ENCODE data around the gene SHC1.
A peak's percentile ranks its signal among the peaks of the same experiment; 100 is the strongest.

The SHC1 gene

GRCh38 chr1:154954541-154954940 lies 16.0 kb downstream of the SHC1 start:
- Histone ChIP-seq H3F3A (ENCODE audit: insufficient read depth) (peaks cover 18% of the 10 kb centered on the region), H3K27me3 (ENCODE audit: low read length) (no peaks in the 10 kb centered on the region)

GRCh38 chr1:154953611-154954038 lies 16.9 kb downstream of the SHC1 start:
- TF ChIP-seq CTCF (IDR thresholded peaks at IDR 0.05; ENCODE audit: insufficient read depth, low read length, poor library complexity, severe bottlenecking) (no peak), EZH2phosphoT487 (conservative IDR thresholded peaks at IDR 0.05; ENCODE audit: low read length) (no peak)
- Histone ChIP-seq H2AFZ (ENCODE audit: low read depth, low read length, severe bottlenecking) (no peak overlapping the region), H3K27ac (ENCODE audit: low read depth, low read length) (no peak overlapping the region), H3K36me3 (ENCODE audit: low read length) (no peaks in the 10 kb centered on the region), H3K27me3 (ENCODE audit: low read length) (no peaks in the 10 kb centered on the region), H3F3A (ENCODE audit: insufficient read depth) (peaks cover 18% of the 10 kb centered on the region), H3K4me3 (ENCODE audit: insufficient read depth, low read length, poor library complexity, severe bottlenecking) (no peak overlapping the region), H3K9ac (ENCODE audit: low read length) (no peak overlapping the region), H3K9me2 (replicated peaks; ENCODE audit: insufficient read depth, low read length) (no peaks in the 10 kb centered on the region), H4K20me1 (ENCODE audit: low read depth, low read length) (no peaks in the 10 kb centered on the region), H3K9me3 (ENCODE audit: insufficient read depth, low read length) (no peaks in the 10 kb centered on the region), H3K79me2 (ENCODE audit: insufficient read depth, low read length) (no peaks in the 10 kb centered on the region), H3K4me2 (ENCODE audit: low read depth, low read length, poor library complexity, severe bottlenecking) (no peak overlapping the region)

More at GRCh38 chr1:154954541-154954940, 16.0 kb downstream of the SHC1 start:
- no peaks in the 10 kb centered on the region for H3K79me2 ChIP-seq (ENCODE audit: insufficient read depth, low read length)
- H3K9me2 ChIP-seq (replicated peaks; ENCODE audit: insufficient read depth, low read length), result no peaks in the 10 kb centered on the region
- H4K20me1 ChIP-seq (ENCODE audit: low read depth, low read length), result no peaks in the 10 kb centered on the region
- H3K9ac ChIP-seq (ENCODE audit: low read length), result no peak overlapping the region
- no peak overlapping the region for H2AFZ ChIP-seq (ENCODE audit: low read depth, low read length, severe bottlenecking)
- H3K4me2 ChIP-seq (ENCODE audit: low read depth, low read length, poor library complexity, severe bottlenecking), result peak overlapping the region; percentile 91
- H3K27ac ChIP-seq (ENCODE audit: low read depth, low read length), result no peak overlapping the region
- H3K36me3 ChIP-seq (ENCODE audit: low read length), result no peaks in the 10 kb centered on the region
- no peak overlapping the region for H3K4me3 ChIP-seq (ENCODE audit: insufficient read depth, low read length, poor library complexity, severe bottlenecking)
- H3K9me3 ChIP-seq (ENCODE audit: insufficient read depth, low read length), result no peaks in the 10 kb centered on the region
- TF ChIP-seq CTCF (IDR thresholded peaks at IDR 0.05; ENCODE audit: insufficient read depth, low read length, poor library complexity, severe bottlenecking) (no peak), EZH2phosphoT487 (conservative IDR thresholded peaks at IDR 0.05; ENCODE audit: low read length) (no peak)

GRCh38 chr1:154952664-154953063 lies 17.9 kb downstream of the SHC1 start:
- TF ChIP-seq EZH2phosphoT487 (conservative IDR thresholded peaks at IDR 0.05; ENCODE audit: low read length) (no peak), CTCF (IDR thresholded peaks at IDR 0.05; ENCODE audit: insufficient read depth, low read length, poor library complexity, severe bottlenecking) (no peak)
- H3K4me2 ChIP-seq (ENCODE audit: low read depth, low read length, poor library complexity, severe bottlenecking), result no peak overlapping the region
- no peaks in the 10 kb centered on the region for H3K9me2 ChIP-seq (replicated peaks; ENCODE audit: insufficient read depth, low read length)
- no peak overlapping the region for H3K27ac ChIP-seq (ENCODE audit: low read depth, low read length)
- H3F3A ChIP-seq (ENCODE audit: insufficient read depth), result peaks cover 11% of the 10 kb centered on the region
- H3K9ac ChIP-seq (ENCODE audit: low read length), result no peak overlapping the region
- H3K27me3 ChIP-seq (ENCODE audit: low read length), result no peaks in the 10 kb centered on the region
- no peaks in the 10 kb centered on the region for H3K79me2 ChIP-seq (ENCODE audit: insufficient read depth, low read length)
- H4K20me1 ChIP-seq (ENCODE audit: low read depth, low read length), result no peaks in the 10 kb centered on the region
- no peak overlapping the region for H3K4me3 ChIP-seq (ENCODE audit: insufficient read depth, low read length, poor library complexity, severe bottlenecking)
- no peak overlapping the region for H2AFZ ChIP-seq (ENCODE audit: low read depth, low read length, severe bottlenecking)
- no peaks in the 10 kb centered on the region for H3K36me3 ChIP-seq (ENCODE audit: low read length)
- H3K9me3 ChIP-seq (ENCODE audit: insufficient read depth, low read length), result no peaks in the 10 kb centered on the region
